ENCODE data around the gene PTGR1. TPM values are rescaled to one million over a fixed set of nuclear protein-coding genes. Genes with fewer than 3 reads are reported as not detected.

PTGR1 gene
- total and polyA plus RNA-seq, 2 donors from 2014 or later, result 75.1 to 285 TPM

DNA sequence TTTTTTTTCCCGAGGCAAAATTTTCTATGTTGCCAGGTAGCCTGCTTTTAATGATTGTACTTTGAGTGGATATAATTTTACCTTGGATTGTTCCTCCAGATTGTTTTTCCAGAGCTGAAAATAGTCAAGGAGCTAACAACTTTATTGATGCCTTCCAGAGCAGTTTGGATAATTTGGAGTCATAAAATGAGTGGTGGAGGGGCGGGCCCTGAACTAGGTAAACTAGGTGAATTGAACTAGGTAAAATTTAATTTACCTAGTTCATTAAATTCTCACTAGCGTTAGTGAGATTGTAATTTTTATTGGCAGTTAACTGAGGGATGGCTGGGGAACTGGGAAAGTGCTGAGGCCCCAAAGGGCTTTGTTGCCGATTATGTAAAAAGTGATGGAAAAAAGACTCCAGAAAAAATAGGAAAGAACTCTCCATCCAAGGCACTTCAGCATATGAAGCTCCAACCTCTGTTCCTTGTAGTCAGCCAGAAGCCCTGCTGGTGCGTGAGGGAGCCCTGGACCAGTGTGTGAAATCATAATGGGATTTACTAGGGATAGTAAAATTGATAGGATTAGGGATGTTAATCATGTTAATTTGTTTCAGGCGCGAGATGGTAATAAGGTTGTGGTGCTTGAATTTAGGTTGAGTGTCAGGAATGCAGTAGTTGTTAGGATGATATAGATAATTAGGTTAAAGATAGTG lies 33.4 kb upstream of the PTGR1 start:
- intact Hi-C loops (cut with DNase I), result no loop called here
- DNase-seq (no peak), FAIRE-seq (no peak)
- TF ChIP-seq, protein P1, sequence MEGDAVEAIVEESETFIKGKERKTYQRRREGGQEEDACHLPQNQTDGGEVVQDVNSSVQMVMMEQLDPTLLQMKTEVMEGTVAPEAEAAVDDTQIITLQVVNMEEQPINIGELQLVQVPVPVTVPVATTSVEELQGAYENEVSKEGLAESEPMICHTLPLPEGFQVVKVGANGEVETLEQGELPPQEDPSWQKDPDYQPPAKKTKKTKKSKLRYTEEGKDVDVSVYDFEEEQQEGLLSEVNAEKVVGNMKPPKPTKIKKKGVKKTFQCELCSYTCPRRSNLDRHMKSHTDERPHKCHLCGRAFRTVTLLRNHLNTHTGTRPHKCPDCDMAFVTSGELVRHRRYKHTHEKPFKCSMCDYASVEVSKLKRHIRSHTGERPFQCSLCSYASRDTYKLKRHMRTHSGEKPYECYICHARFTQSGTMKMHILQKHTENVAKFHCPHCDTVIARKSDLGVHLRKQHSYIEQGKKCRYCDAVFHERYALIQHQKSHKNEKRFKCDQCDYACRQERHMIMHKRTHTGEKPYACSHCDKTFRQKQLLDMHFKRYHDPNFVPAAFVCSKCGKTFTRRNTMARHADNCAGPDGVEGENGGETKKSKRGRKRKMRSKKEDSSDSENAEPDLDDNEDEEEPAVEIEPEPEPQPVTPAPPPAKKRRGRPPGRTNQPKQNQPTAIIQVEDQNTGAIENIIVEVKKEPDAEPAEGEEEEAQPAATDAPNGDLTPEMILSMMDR (IDR thresholded peaks at IDR 0.05; ENCODE audit: borderline replicate concordance, extremely low read depth, insufficient read depth), result no peak
- Histone ChIP-seq H3K36me3 (ENCODE audit: control insufficient read depth in 2 of 3, insufficient read depth in 3 of 3, low read length in 3 of 3) (peaks cover 0 to 3% (median 0%) of the 10 kb centered on the region in 3 donors), H3K27ac (ENCODE audit: low read depth in 2 of 2, low read length in 2 of 2) (no peak overlapping the region), H3K9ac (ENCODE audit: low read length in 3 of 3) (peak overlapping the region in 1 of 3 donors; percentile 24), H3K4me1 (ENCODE audit: control insufficient read depth in 2 of 3, insufficient read depth in 2 of 3, low read depth in 1 of 3, low read length in 3 of 3) (peaks cover 0 to 12% (median 5%) of the 10 kb centered on the region in 3 donors), H3K9me3 (ENCODE audit: control insufficient read depth in 2 of 3, insufficient read depth in 1 of 3, low read length in 3 of 3) (no peaks in the 10 kb centered on the region), H3K27me3 (ENCODE audit: control insufficient read depth, insufficient read depth, low read length) (no peaks in the 10 kb centered on the region), H3K4me3 (ENCODE audit: low read length in 3 of 3) (peak overlapping the region in 2 of 3 donors; percentile 86 to 90)

DNA sequence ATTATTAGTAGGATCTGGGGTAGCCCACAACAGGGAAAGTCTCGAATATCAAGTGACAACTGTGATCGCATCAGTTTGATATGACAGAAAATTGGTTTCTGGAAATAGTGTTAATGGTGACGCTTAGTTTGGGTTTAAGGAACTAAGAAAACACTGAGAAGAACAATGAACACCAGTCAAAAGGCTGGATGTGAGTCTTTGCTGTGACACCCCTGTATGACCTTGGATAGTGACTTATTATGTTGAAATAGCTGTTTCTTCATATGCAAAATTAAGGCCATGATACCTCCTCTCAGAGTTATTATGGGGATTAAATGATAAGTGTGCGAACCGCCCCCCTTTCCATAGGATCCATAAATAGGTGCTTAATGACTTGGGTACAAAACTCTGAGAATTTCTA lies 32.6 kb upstream of the PTGR1 start:
- Histone ChIP-seq H3K9ac (ENCODE audit: low read length in 3 of 3) (peak overlapping the region; percentile 43 to 96 (median 85)), H3K9me3 (ENCODE audit: control insufficient read depth in 2 of 3, insufficient read depth in 1 of 3, low read length in 3 of 3) (no peaks in the 10 kb centered on the region), H3K4me1 (ENCODE audit: control insufficient read depth in 2 of 3, insufficient read depth in 2 of 3, low read depth in 1 of 3, low read length in 3 of 3) (peaks cover 0 to 12% (median 5%) of the 10 kb centered on the region in 3 donors), H3K27me3 (ENCODE audit: control insufficient read depth, insufficient read depth, low read length) (no peaks in the 10 kb centered on the region), H3K27ac (ENCODE audit: low read depth in 2 of 2, low read length in 2 of 2) (peak overlapping the region; percentile 85 to 86), H3K4me3 (ENCODE audit: low read length in 3 of 3) (peak overlapping the region; percentile 75 to 90 (median 86)), H3K36me3 (ENCODE audit: control insufficient read depth in 2 of 3, insufficient read depth in 3 of 3, low read length in 3 of 3) (peaks cover 0 to 3% (median 0%) of the 10 kb centered on the region in 3 donors)
- DNase-seq (no peak), FAIRE-seq (no peak)
- TF ChIP-seq, protein P1 (IDR thresholded peaks at IDR 0.05; ENCODE audit: borderline replicate concordance, extremely low read depth, insufficient read depth), result no peak
- intact Hi-C loops (cut with DNase I), result no loop called here

GRCh38 chr9:111631214-111631971 lies 31.9 kb upstream of the PTGR1 start, which contains the start of gene DNAJC25:
Gene DNAJC25 (plus strand): TSS chr9:111631334. CDS start chr9:111631408, 74 bp downstream.
- intact Hi-C loops (cut with DNase I), result no loop called here
- Histone ChIP-seq H3K4me1 (ENCODE audit: control insufficient read depth in 2 of 3, insufficient read depth in 2 of 3, low read depth in 1 of 3, low read length in 3 of 3) (peaks cover 0 to 12% (median 5%) of the 10 kb centered on the region in 3 donors), H3K27me3 (ENCODE audit: control insufficient read depth, insufficient read depth, low read length) (no peaks in the 10 kb centered on the region), H3K27ac (ENCODE audit: low read depth in 2 of 2, low read length in 2 of 2) (peak within 1 kb of the TSS; percentile 85 to 86), H3K4me3 (ENCODE audit: low read length in 3 of 3) (peak within 1 kb of the TSS; percentile 90 to 96 (median 96)), H3K36me3 (ENCODE audit: control insufficient read depth in 2 of 3, insufficient read depth in 3 of 3, low read length in 3 of 3) (peaks cover 0 to 3% (median 0%) of the 10 kb centered on the region in 3 donors), H3K9me3 (ENCODE audit: control insufficient read depth in 2 of 3, insufficient read depth in 1 of 3, low read length in 3 of 3) (no peaks in the 10 kb centered on the region), H3K9ac (ENCODE audit: low read length in 3 of 3) (peak within 1 kb of the TSS; percentile 85 to 96 (median 93))
- TF ChIP-seq, protein P1 (IDR thresholded peaks at IDR 0.05; ENCODE audit: borderline replicate concordance, extremely low read depth, insufficient read depth), result no peak
- FAIRE-seq (no peak), DNase-seq (peak; percentile 98 to 99 (median 99))
